GM12872 (cell line): ENCODE data around the gene ERBB4.

Experiments used
- TF ChIP-seq, protein P1 (sequence below): IDR thresholded peaks from 3 replicates; pipeline ENCODE4 v1.5.1; 2011; ENCODE audit warnings: low read depth, mild to moderate bottlenecking, low read length, moderate library complexity; ENCODE audit not compliant: insufficient read depth

The ERBB4 gene

DNA sequence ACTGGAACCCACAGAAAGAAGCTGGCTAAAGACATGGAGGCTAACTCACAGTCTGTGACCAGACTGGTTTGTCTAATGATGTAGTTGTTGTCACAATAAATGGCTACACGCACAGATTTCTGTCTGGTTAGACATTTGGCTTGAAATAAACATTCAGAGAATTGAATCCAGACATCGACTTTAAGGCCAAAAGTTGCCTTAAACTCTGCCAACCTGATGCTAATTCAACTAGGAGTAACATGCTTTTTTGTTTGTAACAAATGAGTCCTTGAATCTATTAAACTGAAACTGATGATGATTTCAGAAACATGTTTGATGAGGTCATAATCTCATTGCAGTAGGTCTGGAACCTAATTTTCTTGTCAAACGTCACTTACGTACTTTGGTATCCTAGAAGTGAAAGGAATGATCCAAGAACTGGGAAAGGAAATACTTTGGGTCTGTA, 123.8 kb downstream of the ERBB4 start:
- TF ChIP-seq, protein P1, sequence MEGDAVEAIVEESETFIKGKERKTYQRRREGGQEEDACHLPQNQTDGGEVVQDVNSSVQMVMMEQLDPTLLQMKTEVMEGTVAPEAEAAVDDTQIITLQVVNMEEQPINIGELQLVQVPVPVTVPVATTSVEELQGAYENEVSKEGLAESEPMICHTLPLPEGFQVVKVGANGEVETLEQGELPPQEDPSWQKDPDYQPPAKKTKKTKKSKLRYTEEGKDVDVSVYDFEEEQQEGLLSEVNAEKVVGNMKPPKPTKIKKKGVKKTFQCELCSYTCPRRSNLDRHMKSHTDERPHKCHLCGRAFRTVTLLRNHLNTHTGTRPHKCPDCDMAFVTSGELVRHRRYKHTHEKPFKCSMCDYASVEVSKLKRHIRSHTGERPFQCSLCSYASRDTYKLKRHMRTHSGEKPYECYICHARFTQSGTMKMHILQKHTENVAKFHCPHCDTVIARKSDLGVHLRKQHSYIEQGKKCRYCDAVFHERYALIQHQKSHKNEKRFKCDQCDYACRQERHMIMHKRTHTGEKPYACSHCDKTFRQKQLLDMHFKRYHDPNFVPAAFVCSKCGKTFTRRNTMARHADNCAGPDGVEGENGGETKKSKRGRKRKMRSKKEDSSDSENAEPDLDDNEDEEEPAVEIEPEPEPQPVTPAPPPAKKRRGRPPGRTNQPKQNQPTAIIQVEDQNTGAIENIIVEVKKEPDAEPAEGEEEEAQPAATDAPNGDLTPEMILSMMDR: no peak

DNA sequence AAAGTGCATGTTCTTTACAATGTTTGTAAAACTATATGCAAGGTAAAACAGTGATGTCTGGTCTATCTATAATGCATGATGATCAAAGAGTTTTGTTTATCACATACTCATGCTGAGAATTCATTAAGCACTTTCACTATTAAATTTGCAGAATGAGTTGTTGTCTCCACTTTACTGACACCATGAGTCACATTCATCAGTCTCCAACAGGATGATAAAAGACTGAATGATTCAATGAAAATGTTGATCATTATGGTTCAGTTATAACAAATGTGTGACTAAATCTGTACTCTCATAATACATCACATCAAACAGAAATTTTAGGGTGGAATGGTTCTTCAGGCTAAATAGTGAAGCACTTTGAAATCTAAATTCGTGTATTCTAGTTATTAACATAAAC, 129.0 kb downstream of the ERBB4 start:
- TF ChIP-seq, protein P1: no peak

DNA sequence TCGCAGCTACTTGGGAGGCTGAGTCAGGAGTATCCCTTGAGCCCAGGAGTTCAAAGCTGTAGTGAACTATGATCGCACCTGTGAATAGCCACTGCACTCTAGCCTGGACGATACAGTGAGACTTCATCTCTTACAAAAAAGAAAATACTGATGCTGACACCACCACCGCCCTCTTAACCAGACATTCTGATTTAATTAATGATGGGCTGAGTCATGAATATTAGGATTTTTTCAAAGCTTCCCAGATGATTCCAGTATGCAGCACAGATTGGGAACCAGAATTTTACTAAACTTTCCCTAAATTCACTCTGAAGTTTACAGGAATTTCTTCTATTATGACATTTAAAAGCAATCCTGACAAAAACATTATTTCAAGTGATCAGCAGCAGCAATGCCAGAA, 130.1 kb downstream of the ERBB4 start:
- TF ChIP-seq, protein P1: no peak

DNA sequence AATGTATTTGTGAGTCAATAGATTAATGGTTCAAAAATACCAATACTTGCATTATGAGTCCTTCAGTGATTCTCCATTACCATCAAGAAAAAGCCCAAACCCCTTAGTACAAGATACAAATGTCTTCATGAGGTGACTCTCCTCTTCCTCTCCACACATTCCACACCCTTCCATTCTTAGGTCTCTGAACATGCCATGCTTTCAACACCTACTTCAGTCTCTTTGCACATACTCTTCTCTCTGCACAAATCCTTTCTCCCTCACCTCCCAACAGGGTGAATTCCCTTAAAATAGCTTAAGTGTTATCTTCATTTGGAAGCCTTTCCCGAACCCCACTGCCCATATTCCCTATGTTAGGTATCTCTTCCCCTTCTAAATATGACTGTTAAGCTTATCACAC, 131.9 kb downstream of the ERBB4 start:
- TF ChIP-seq, protein P1: no peak

DNA sequence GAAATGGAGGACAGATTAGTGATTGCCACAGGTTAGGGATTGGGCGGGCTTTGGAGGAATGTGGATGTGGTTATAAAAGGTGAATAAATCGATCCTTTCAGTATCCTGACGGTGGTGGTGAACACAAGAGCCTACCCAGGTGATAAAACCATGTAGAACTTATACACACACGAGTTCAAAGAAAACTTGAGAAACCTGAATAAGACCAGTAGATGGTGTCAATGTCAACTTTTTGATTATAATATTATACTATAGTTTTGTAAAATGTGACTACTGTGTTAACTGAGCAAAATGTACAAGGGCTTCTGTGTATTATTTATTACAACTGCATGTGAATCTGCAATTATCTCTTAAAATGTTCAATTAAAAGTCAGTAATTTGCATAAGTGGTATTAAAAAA, 136.3 kb downstream of the ERBB4 start:
- TF ChIP-seq, protein P1: no peak

DNA sequence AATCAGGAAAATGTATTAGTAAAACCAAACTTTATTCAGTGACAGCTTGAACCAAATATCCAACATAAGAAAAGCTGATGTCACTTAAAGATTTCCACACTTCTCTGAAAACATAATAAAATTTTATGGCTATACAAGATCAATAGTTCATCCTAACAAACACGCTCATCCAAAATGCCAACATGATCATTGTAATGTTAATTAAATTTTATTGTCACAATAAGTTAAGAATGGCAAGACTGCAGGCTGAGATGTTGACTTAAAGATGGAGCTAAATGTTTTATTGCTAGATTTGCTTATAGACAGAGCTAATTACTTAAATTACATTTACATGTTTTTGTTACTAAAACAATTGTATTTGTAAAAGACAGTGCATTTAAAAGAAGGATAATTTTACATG, 140.3 kb downstream of the ERBB4 start:
- TF ChIP-seq, protein P1: no peak

DNA sequence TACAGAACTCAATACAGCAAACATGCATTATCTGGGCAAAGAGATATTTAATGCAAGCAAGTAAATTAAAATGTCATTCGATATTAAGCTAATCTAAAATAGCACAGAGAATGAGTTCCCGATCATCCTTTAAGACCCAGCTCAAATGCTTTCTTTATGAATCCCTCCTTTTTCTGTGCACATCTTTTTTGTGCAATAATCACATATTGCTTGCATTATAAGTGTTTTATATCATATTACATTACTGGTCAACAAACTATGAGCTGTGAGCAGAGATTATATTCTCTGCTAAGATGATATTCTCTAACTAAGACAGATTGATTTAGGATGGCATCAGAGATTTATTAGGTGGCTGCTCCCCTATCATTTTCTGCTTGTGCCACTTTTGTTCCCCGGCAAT, 146.1 kb downstream of the ERBB4 start:
- TF ChIP-seq, protein P1: no peak

DNA sequence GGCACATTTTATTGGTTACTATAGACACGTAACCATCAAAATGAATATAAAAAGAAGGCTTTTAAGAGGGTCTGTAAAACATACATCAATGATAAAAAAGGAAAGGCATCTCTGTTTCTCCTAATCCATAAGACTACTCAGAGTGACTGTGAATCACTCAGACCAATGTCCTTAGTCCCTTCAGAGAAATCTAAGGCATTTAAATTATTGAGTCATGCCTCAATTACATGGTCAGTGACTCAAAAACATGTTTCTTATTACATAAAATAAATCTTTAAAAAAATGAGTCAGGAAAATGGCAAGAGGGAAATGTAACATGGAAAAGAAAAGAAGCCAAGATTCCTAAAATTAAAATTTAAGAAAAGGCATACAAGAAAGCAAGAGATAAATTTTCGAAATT, 146.6 kb downstream of the ERBB4 start:
- TF ChIP-seq, protein P1: no peak
